Testis (tissue), 2 donors: ENCODE results near the gene PRR30.

Experiments used
- POLR2A ChIP-seq: fragments of 450-650 bp; IDR thresholded peaks from one replicate; pipeline ENCODE4 v1.6.1; 2017; ENCODE audit warnings: antibody characterized with exemption, mild to moderate bottlenecking, moderate library complexity
- TF ChIP-seq, protein P1 (sequence below), 3 experiments: fragments of 450-650 bp in 2 of 3; fragments of 200-600 bp in 1 of 3; sonication (generic) in 1 of 3; IDR thresholded peaks; one replicate each; pipeline ENCODE4 v1.5.1; 2016 to 2019; ENCODE audit warnings: antibody characterized with exemption in 3 of 3, mild to moderate bottlenecking in 2 of 3, moderate library complexity in 1 of 3

DNA sequence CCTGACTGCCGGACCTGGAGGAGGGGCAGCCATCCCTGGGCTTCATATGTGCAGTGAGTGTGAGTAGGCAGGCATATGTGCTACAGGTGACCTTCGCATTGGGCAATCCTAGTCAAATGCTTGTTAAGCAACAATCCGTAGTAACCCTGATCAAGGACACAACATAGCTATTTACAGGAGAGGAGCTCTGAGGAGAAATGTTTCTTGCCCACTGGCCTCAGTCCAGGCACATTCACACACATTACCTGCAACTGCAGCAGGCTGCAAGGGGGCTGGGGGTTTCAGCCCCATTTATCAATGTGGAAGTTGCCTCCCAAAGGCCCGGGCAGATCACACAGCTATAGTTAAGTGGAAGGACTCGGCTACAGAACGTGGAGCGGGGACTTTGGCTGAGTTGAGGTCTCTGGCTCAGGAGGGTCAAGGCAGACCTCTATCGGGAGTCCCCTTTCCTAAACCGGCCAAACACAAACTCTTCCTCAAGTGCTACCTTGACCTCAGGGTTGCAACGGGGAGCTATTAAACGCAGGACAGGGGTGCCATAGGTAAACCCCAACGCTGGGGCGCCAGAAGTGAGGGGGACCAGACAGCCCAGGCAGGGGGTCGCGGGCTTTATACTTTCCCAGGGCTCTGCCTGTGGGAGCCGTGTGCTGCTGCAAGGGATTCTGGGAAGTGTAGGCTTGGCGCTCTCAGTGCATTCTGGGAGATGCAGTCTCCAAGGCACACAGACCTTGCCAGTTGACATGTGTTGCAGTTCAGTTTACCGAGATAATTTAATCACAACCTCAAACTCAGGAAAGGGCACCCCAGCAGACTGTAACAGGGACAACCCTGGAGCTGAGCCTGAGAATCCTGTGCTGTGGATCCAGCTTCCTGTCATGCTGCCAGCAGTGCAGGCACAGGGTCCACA lies 43.2 kb downstream of the PRR30 start:
- TF ChIP-seq, protein P1, sequence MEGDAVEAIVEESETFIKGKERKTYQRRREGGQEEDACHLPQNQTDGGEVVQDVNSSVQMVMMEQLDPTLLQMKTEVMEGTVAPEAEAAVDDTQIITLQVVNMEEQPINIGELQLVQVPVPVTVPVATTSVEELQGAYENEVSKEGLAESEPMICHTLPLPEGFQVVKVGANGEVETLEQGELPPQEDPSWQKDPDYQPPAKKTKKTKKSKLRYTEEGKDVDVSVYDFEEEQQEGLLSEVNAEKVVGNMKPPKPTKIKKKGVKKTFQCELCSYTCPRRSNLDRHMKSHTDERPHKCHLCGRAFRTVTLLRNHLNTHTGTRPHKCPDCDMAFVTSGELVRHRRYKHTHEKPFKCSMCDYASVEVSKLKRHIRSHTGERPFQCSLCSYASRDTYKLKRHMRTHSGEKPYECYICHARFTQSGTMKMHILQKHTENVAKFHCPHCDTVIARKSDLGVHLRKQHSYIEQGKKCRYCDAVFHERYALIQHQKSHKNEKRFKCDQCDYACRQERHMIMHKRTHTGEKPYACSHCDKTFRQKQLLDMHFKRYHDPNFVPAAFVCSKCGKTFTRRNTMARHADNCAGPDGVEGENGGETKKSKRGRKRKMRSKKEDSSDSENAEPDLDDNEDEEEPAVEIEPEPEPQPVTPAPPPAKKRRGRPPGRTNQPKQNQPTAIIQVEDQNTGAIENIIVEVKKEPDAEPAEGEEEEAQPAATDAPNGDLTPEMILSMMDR (IDR thresholded peaks at IDR 0.05): no peak
- TF ChIP-seq POLR2A: no peak
